NB4 (cell line): ENCODE results near the gene RASGRP2.

Experiments
- DNase-seq: peaks from one replicate; pipeline ENCODE4 v3.0.0; 2010; ENCODE audit warnings: low read depth
- H3K4me3 ChIP-seq: one replicate; pipeline ENCODE4 v1.5.1; 2011; ENCODE audit warnings: mild to moderate bottlenecking, low read depth, low read length, moderate library complexity
- CTCF ChIP-seq: IDR thresholded peaks from one replicate; pipeline ENCODE4 v1.5.1; 2012; ENCODE audit warnings: low read depth, low read length
- MAX ChIP-seq: IDR thresholded peaks from 2 replicates; pipeline ENCODE4 v1.6.1; 2011; ENCODE audit warnings: low read depth, low read length
- MYC ChIP-seq: IDR thresholded peaks from 2 replicates; pipeline ENCODE4 v1.6.1; 2011; ENCODE audit warnings: low read depth, low read length
- POLR2A ChIP-seq: IDR thresholded peaks from 2 replicates; pipeline ENCODE4 v1.6.1; 2011; ENCODE audit warnings: mild to moderate bottlenecking; ENCODE audit not compliant: insufficient read length; ENCODE audit errors: extremely low read depth

RASGRP2 gene

GRCh38 chr11:64750361-64751054, 6.6 kb upstream of the RASGRP2 start:
- H3K4me3 ChIP-seq, result no peak overlapping the region
- no peak for TF ChIP-seq MAX
- TF ChIP-seq CTCF, result no peak
- no peak for TF ChIP-seq POLR2A
- no peak for TF ChIP-seq MYC
- DNase-seq, result no peak

GRCh38 chr11:64747961-64748665, 4.2 kb upstream of the RASGRP2 start:
- TF ChIP-seq POLR2A (no peak), MAX (no peak), MYC (no peak), CTCF (no peak)
- no peak for DNase-seq
- H3K4me3 ChIP-seq, result no peak overlapping the region

GRCh38 chr11:64746486-64746885, 2.5 kb upstream of the RASGRP2 start:
- TF ChIP-seq MAX, result no peak
- TF ChIP-seq CTCF, result no peak
- no peak for TF ChIP-seq MYC
- TF ChIP-seq POLR2A, result no peak
- no peak overlapping the region for H3K4me3 ChIP-seq
- peak; percentile 29 for DNase-seq

GRCh38 chr11:64745521-64746328, 1.8 kb upstream of the RASGRP2 start:
- DNase-seq, result peak; percentile 93
- H3K4me3 ChIP-seq, result peak overlapping the region; percentile 61
- TF ChIP-seq MYC (peak; percentile 40; the same call in 1 of the 2 replicates), POLR2A (no peak)

- peak; percentile 99 for DNase-seq
- H3K4me3 ChIP-seq, result peak overlapping the region; percentile 61
- peak; percentile 37; the same call in 1 of the 2 replicates for TF ChIP-seq MAX
- no peak for TF ChIP-seq CTCF
- 0 out of 2 replicates have a peak, but pooled peaks have one; percentile 47 for TF ChIP-seq MYC
Measured at GRCh38 chr11:64745189-64745520, 1.2 kb upstream of the RASGRP2 start.

GRCh38 chr11:64744544-64745188, 724 bp upstream of the RASGRP2 start:
- peak; percentile 73 for DNase-seq
- peak overlapping the region; percentile 91 for H3K4me3 ChIP-seq
- peak; percentile 24 for TF ChIP-seq POLR2A
- no peak for TF ChIP-seq CTCF
